IMR-90 (cell line): ENCODE measurements around the gene RAB3C. TPM values are rescaled to one million over a fixed set of nuclear protein-coding genes. Genes with fewer than 3 reads are reported as not detected.

Experiments used
- ATAC-seq: fragments of 200-7000 bp; cut with Tn5 transposase; 2 replicates; pipeline ENCODE4 v1.9.1; 2020; ENCODE audit warnings: low read depth, mild to moderate bottlenecking, moderate library complexity
- BruUV-seq: library from RNA; stranded (reverse); fragments of 400-500 nt; replicated peaks from 2 replicates; lab custom pipeline; 2021; lab: Mats Ljungman, UMichigan
- CTCF ChIA-PET: fragments of 300-600 bp; formaldehyde crosslinking; extraction: SDS; loops from one replicate; lab custom pipeline; 2021; ENCODE audit warnings: antibody characterized with exemption; lab: Yijun Ruan, JAX
- POLR2A ChIA-PET: fragments of 300-600 bp; sonication (Branson Sonifier 250); formaldehyde crosslinking; loops from one replicate; lab custom pipeline; 2022; ENCODE audit warnings: antibody characterized with exemption; ENCODE audit not compliant: unreplicated experiment; lab: Charles Lee
- DNase-seq: peaks from one replicate; pipeline ENCODE4 v3.0.0; 2013
- H2AFZ ChIP-seq: replicated peaks from 2 replicates; pipeline ENCODE3; 2013; ENCODE audit warnings: low read length, mild to moderate bottlenecking; ENCODE audit not compliant: poor library complexity
- H2AK5ac ChIP-seq: 2 replicates; pipeline ENCODE4 v1.6.1; 2013; ENCODE audit warnings: low read depth, low read length, inconsistent platforms
- H2AK9ac ChIP-seq: replicated peaks from 2 replicates; pipeline ENCODE3; 2013; ENCODE audit warnings: mild to moderate bottlenecking, low read depth, low read length, moderate library complexity; ENCODE audit not compliant: poor library complexity
- H2BK120ac ChIP-seq: 2 replicates; pipeline ENCODE4 v1.6.1; 2013; ENCODE audit warnings: low read depth, low read length, inconsistent platforms
- H2BK15ac ChIP-seq: 3 replicates; pipeline ENCODE4 v1.6.1; 2013; ENCODE audit warnings: low read depth, low read length, inconsistent platforms
- H2BK20ac ChIP-seq: 2 replicates; pipeline ENCODE4 v1.6.1; 2013; ENCODE audit warnings: low read depth, mild to moderate bottlenecking, inconsistent platforms, low read length, moderate library complexity
- H2BK5ac ChIP-seq: 2 replicates; pipeline ENCODE4 v1.6.1; 2013; ENCODE audit warnings: mild to moderate bottlenecking, low read depth, low read length, inconsistent platforms; ENCODE audit not compliant: poor library complexity, severe bottlenecking
- H3K14ac ChIP-seq: replicated peaks from 2 replicates; pipeline ENCODE4 v1.6.1; 2013; ENCODE audit warnings: low read depth, low read length, inconsistent platforms
- H3K18ac ChIP-seq: 2 replicates; pipeline ENCODE4 v1.6.1; 2013; ENCODE audit warnings: low read depth, low read length, control low read depth
- H3K23ac ChIP-seq: 2 replicates; pipeline ENCODE4 v1.6.1; 2013; ENCODE audit warnings: low read depth, low read length, inconsistent platforms
- H3K27ac ChIP-seq: 2 replicates; pipeline ENCODE4 v1.5.1; 2013; ENCODE audit warnings: mild to moderate bottlenecking, control low read depth, low read length; ENCODE audit not compliant: insufficient read depth
- H3K27me3 ChIP-seq: 2 replicates; pipeline ENCODE4 v1.6.1; 2013; ENCODE audit warnings: low read length; ENCODE audit not compliant: control insufficient read depth, insufficient read depth
- H3K36me3 ChIP-seq: 2 replicates; pipeline ENCODE4 v1.6.1; 2013; ENCODE audit warnings: low read length, mixed read lengths; ENCODE audit not compliant: control insufficient read depth, insufficient read depth
- H3K4ac ChIP-seq: 2 replicates; pipeline ENCODE4 v1.6.1; 2013; ENCODE audit warnings: low read depth, low read length, inconsistent platforms
- H3K4me1 ChIP-seq: 2 replicates; pipeline ENCODE4 v1.6.1; 2013; ENCODE audit warnings: low read length, mixed read lengths; ENCODE audit not compliant: control insufficient read depth, insufficient read depth
- H3K4me2 ChIP-seq: 2 replicates; pipeline ENCODE4 v1.6.1; 2013; ENCODE audit warnings: low read depth, mild to moderate bottlenecking, control low read depth, low read length, moderate library complexity
- H3K4me3 ChIP-seq: 2 replicates; pipeline ENCODE4 v1.5.1; 2013; ENCODE audit warnings: low read depth, mild to moderate bottlenecking, control low read depth, low read length, moderate library complexity; ENCODE audit not compliant: insufficient read depth
- H3K56ac ChIP-seq: 2 replicates; pipeline ENCODE4 v1.6.1; 2013; ENCODE audit warnings: low read length, inconsistent platforms; ENCODE audit not compliant: insufficient read depth; ENCODE audit errors: extremely low read depth
- H3K79me1 ChIP-seq, 2 experiments: 2 replicates each; pipeline ENCODE4 v1.6.1; 2013; ENCODE audit warnings: low read length in 2 of 2, inconsistent platforms in 1 of 2, low read depth in 1 of 2
- H3K9ac ChIP-seq: 2 replicates; pipeline ENCODE4 v1.6.1; 2013; ENCODE audit warnings: low read depth, low read length, control low read depth
- H3K9me1 ChIP-seq: 2 replicates; pipeline ENCODE4 v1.6.1; 2013; ENCODE audit warnings: low read length, inconsistent platforms; ENCODE audit not compliant: insufficient read depth
- H3K9me3 ChIP-seq: 2 replicates; pipeline ENCODE4 v1.6.1; 2013; ENCODE audit warnings: low read length; ENCODE audit not compliant: control insufficient read depth, insufficient read depth
- H4K20me1 ChIP-seq: 2 replicates; pipeline ENCODE4 v1.6.1; 2013; ENCODE audit warnings: low read length, inconsistent platforms; ENCODE audit not compliant: insufficient read depth
- H4K5ac ChIP-seq: 2 replicates; pipeline ENCODE4 v1.6.1; 2013; ENCODE audit warnings: mild to moderate bottlenecking, low read depth, low read length, control low read depth
- H4K8ac ChIP-seq, 2 experiments: 2 replicates each; pipeline ENCODE4 v1.6.1; 2013; ENCODE audit warnings: low read depth in 2 of 2, low read length in 2 of 2, control low read depth in 1 of 2, inconsistent platforms in 1 of 2
- H4K91ac ChIP-seq: 2 replicates; pipeline ENCODE4 v1.6.1; 2013; ENCODE audit warnings: low read depth, low read length, inconsistent platforms; ENCODE audit not compliant: insufficient read depth
- MAFK ChIP-seq: IDR thresholded peaks from 2 replicates; pipeline ENCODE4 v1.6.1; 2012; ENCODE audit warnings: low read depth, low read length, improper control_type of control experiment
- WGBS, 2 experiments: methylation state at CpG; one replicate each; pipeline versions ENCODE4 v1.1.5 to v1.1.7; 2013; ENCODE audit warnings: missing lambda C conversion rate in 2 of 2; ENCODE audit not compliant: insufficient read length in 1 of 2; ENCODE audit errors: extremely low coverage in 2 of 2; 5-methylcytosine and 5-hydroxymethylcytosine counted together
- dilution Hi-C: fragments of 300-500 bp; cut with HindIII; formaldehyde crosslinking; loops from one replicate; pipeline ENCODE4 v1.14.3; 2018; ENCODE audit warnings: low sequenced_read_pairs; ENCODE audit not compliant: unreplicated experiment
- in situ Hi-C: fragments of 300-500 bp; cut with MboI; formaldehyde crosslinking; loops from 3 replicates; pipeline ENCODE4 v1.14.3; 2019; ENCODE audit warnings: low sequenced_read_pairs, inconsistent platforms, mixed read lengths
- intact Hi-C: fragments of 100-400 bp; cut with micrococcal nuclease; formaldehyde crosslinking; loops from 2 replicates; pipeline ENCODE4 v1.10.0; 2022
- polyA plus RNA-seq, 3 experiments: library from polyadenylated mRNA; depleted of rRNA; stranded (reverse); fragments of >200 nt; gene quantifications; 2 replicates each; pipeline ENCODE4 v1.2.3, GENCODE V29; 2012; ENCODE audit warnings: low replicate concordance in 1 of 3
- total RNA-seq: library from RNA; depleted of rRNA; stranded (reverse); fragments of >200 nt; gene quantifications from 2 replicates; pipeline ENCODE4 v1.2.3, GENCODE V29; 2012

RAB3C gene
- total and polyA plus RNA-seq, 2 of the 4 experiments (the other 2 are of a cell fraction): not detected

GRCh38 chr5:58857609-58858008, 274.7 kb downstream of the RAB3C start:
- Histone ChIP-seq H3K9ac (no peak overlapping the region), H3K27me3 (peaks cover 8% of the 10 kb centered on the region), H2BK5ac (no peak overlapping the region), H2AFZ (no peak overlapping the region), H3K27ac (no peak overlapping the region), H2AK5ac (no peak overlapping the region), H3K56ac (no peak overlapping the region), H4K91ac (no peak overlapping the region), H3K4me1 (no peaks in the 10 kb centered on the region), H4K5ac (no peak overlapping the region), H4K8ac (no peak overlapping the region), H3K14ac (no peak overlapping the region), H3K9me3 (no peaks in the 10 kb centered on the region), H4K20me1 (no peaks in the 10 kb centered on the region), H3K4me2 (no peak overlapping the region), H2BK120ac (no peak overlapping the region), H3K4me3 (no peak overlapping the region), H3K36me3 (no peaks in the 10 kb centered on the region), H2BK15ac (no peak overlapping the region), H3K4ac (no peak overlapping the region), H3K9me1 (no peaks in the 10 kb centered on the region), H3K23ac (no peak overlapping the region), H2AK9ac (no peak overlapping the region), H3K79me1 (no peaks in the 10 kb centered on the region), H3K18ac (no peak overlapping the region), H2BK20ac (no peak overlapping the region)
- dilution Hi-C loops (no loop called here), in situ Hi-C loops (no loop called here), intact Hi-C loops (no loop called here)
- no TSS peak for BruUV-seq
- CTCF ChIA-PET: no interaction called here
- POLR2A ChIA-PET: no interaction called here
- no peak for DNase-seq
- ATAC-seq: no peak
- no CpG with 5 or more reads among the region's 2 CpGs for WGBS, 2 experiments
- TF ChIP-seq MAFK: no peak
